HEK293T (cell line): Measurements from ENCODE around the gene CTSZ.

Source experiments
- CTCF ChIA-PET: fragments of 350-600 bp; formaldehyde crosslinking; extraction: SDS; loops from one replicate; lab custom pipeline; 2021; ENCODE audit warnings: antibody characterized with exemption, inconsistent platforms; lab: Yijun Ruan, JAX
- POLR2A ChIA-PET: fragments of 350-600 bp; formaldehyde crosslinking; extraction: SDS; loops from one replicate; lab custom pipeline; 2020; ENCODE audit warnings: antibody characterized with exemption, inconsistent platforms; lab: Yijun Ruan, JAX
- DNase-seq: peaks from one replicate; pipeline ENCODE4 v3.0.0; 2012; ENCODE audit warnings: mixed read lengths; ENCODE audit errors: extremely low spot score
- ARNT ChIP-seq: fragments of 450-650 bp; IDR thresholded peaks from 2 replicates; pipeline ENCODE4 v1.6.1; 2017; ENCODE audit warnings: mild to moderate bottlenecking
- BHLHE40 ChIP-seq: fragments of 450-650 bp; IDR thresholded peaks from 2 replicates; pipeline ENCODE4 v1.6.1; 2016; ENCODE audit warnings: mild to moderate bottlenecking, moderate library complexity, borderline replicate concordance
- CTBP1 ChIP-seq: fragments of 450-650 bp; IDR thresholded peaks from 2 replicates; pipeline ENCODE4 v1.6.1; 2016; ENCODE audit warnings: borderline replicate concordance
- ELF4 ChIP-seq: fragments of 450-650 bp; IDR thresholded peaks from 2 replicates; pipeline ENCODE4 v1.6.1; 2017; ENCODE audit warnings: antibody characterized with exemption
- FOXA1 ChIP-seq: fragments of 450-650 bp; IDR thresholded peaks from 2 replicates; pipeline ENCODE4 v1.6.1; 2016; ENCODE audit warnings: mild to moderate bottlenecking
- FOXK2 ChIP-seq: fragments of 450-650 bp; IDR thresholded peaks from 2 replicates; pipeline ENCODE4 v1.6.1; 2016; ENCODE audit warnings: mild to moderate bottlenecking
- FOXM1 ChIP-seq: fragments of 450-650 bp; IDR thresholded peaks from 2 replicates; pipeline ENCODE4 v1.6.1; 2017; ENCODE audit warnings: mild to moderate bottlenecking, borderline replicate concordance
- HDGF ChIP-seq: fragments of 450-650 bp; IDR thresholded peaks from 2 replicates; pipeline ENCODE4 v1.6.1; 2017; ENCODE audit warnings: antibody characterized with exemption, borderline replicate concordance
- L3MBTL2 ChIP-seq: fragments of 450-650 bp; conservative IDR thresholded peaks from 2 replicates; pipeline ENCODE4 v1.6.1; 2016; ENCODE audit warnings: mild to moderate bottlenecking
- LEF1 ChIP-seq: fragments of 450-650 bp; IDR thresholded peaks from 2 replicates; pipeline ENCODE4 v1.6.1; 2017; ENCODE audit warnings: mild to moderate bottlenecking, borderline replicate concordance
- NFRKB ChIP-seq: fragments of 450-650 bp; IDR thresholded peaks from 2 replicates; pipeline ENCODE4 v1.6.1; 2016; ENCODE audit warnings: mild to moderate bottlenecking, moderate library complexity
- SP1 ChIP-seq: fragments of 450-650 bp; IDR thresholded peaks from 2 replicates; pipeline ENCODE4 v1.6.1; 2017
- SUZ12 ChIP-seq: fragments of 450-650 bp; IDR thresholded peaks from 2 replicates; pipeline ENCODE4 v1.6.1; 2016; ENCODE audit warnings: mild to moderate bottlenecking
- TARDBP ChIP-seq: fragments of 450-650 bp; IDR thresholded peaks from 2 replicates; pipeline ENCODE4 v1.6.1; 2016
- ZNF384 ChIP-seq: fragments of 450-650 bp; IDR thresholded peaks from 2 replicates; pipeline ENCODE4 v1.6.1; 2016
- TF ChIP-seq, protein P1 (sequence below): fragments of 450-650 bp; IDR thresholded peaks from 2 replicates; pipeline ENCODE4 v1.6.1; 2016

Gene CTSZ

DNA sequence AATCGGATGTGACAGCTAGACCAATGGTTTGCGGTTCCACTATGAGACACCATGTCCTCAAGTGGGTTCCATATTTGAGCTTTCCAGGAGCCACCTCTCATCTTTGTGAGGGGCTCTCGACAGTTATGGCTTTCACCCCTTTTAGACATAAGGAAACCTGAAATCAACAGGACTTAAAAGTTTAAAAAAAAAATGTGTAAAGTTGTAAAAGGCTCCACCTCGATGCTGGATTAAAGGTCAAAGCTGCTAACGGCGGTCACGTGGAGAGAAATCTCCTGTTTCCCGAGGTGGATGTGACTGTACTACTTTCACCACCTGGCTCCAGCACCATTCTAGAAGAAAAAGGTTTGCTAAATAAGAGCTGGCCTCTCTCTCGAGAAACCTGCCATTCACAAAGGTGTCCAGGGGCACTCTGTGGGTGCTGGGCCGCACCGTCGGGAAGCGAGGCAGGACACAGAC lies 24.5 kb upstream of the CTSZ start:
- DNase-seq = no peak
- POLR2A ChIA-PET = interaction anchor here (1.2 to 3.5 kb wide), 13 partner anchors 8 to 190 kb away, joined by 3 to 29 read pairs (median 6); partner anchors contain the start of genes NELFCD and PRELID3B
- CTCF ChIA-PET = no interaction called here
- no peak for TF ChIP-seq FOXK2
- TF ChIP-seq L3MBTL2 = peak; percentile 39

DNA sequence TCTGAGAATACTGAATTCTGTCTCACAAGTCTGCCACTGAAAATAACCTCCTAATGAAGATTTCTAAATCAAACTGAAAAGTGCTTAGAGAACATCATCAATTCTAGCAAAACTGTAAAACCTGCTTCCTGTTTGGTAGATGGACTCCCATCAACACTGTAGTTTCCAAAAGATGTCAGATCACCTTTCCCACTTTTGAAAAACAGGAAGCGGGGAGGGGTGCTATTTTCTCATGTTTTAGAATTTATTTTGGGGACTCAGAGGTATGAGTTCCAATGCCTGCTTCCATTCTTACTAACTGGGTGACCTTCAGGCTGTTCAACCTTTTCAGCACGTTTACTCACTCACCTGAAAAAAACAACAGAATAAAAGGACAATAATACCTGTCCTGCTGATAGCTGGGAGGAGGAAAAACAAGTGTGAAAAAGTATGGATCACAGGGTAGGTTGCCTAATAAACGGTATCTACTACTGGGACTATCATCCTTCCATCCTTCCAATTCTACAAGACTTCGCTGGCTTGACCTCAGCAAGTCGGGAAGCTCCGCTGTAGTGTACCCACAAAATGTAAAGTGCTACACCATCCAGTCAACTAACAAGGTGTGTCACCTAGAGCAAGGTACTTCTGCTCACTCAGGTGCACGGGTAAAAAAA lies 24.0 kb upstream of the CTSZ start:
- no peak for TF ChIP-seq HDGF
- no peak for TF ChIP-seq LEF1
- TF ChIP-seq FOXK2 = no peak
- TF ChIP-seq TARDBP = no peak
- no peak for TF ChIP-seq L3MBTL2
- TF ChIP-seq, protein P1, sequence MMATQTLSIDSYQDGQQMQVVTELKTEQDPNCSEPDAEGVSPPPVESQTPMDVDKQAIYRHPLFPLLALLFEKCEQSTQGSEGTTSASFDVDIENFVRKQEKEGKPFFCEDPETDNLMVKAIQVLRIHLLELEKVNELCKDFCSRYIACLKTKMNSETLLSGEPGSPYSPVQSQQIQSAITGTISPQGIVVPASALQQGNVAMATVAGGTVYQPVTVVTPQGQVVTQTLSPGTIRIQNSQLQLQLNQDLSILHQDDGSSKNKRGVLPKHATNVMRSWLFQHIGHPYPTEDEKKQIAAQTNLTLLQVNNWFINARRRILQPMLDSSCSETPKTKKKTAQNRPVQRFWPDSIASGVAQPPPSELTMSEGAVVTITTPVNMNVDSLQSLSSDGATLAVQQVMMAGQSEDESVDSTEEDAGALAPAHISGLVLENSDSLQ = no peak
- TF ChIP-seq ZNF384 = no peak
- TF ChIP-seq SUZ12 = no peak
- TF ChIP-seq CTBP1 = no peak
- TF ChIP-seq FOXM1 = no peak
- TF ChIP-seq BHLHE40 = no peak
- no peak for TF ChIP-seq NFRKB
- TF ChIP-seq ELF4 = no peak
- TF ChIP-seq ARNT = no peak
- no peak for TF ChIP-seq FOXA1
- TF ChIP-seq SP1 = no peak
- CTCF ChIA-PET = no interaction called here
- no peak for DNase-seq
- POLR2A ChIA-PET = interaction anchor here (1.4 to 3.5 kb wide), 8 partner anchors 12 to 144 kb away, joined by 3 to 29 read pairs (median 6); partner anchors contain the start of genes NELFCD and PRELID3B

DNA sequence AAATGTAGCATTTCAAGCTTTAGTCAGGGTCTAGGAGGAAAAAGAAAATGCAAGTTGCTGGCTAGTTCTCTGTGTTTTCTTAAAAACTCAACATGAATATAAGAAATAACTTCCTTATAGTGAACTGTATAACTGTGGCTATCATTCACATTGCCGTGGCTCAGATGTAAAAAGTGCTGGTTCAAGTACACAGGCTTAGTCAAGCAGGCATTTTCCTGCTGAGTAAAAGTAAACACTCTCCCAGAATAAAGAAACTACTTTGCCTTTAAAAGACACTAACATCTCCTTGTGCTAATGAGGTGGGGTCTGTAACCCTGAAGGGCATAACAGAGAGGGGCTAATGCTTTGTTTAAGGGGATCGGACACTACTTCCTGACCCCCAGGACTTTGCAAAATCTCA lies 21.8 kb upstream of the CTSZ start:
- ChIA-PET CTCF (no interaction called here), POLR2A (no interaction called here)
- no peak for DNase-seq
- TF ChIP-seq FOXM1 (no peak), ARNT (no peak), L3MBTL2 (no peak), BHLHE40 (no peak), ZNF384 (no peak), HDGF (no peak), FOXA1 (no peak), FOXK2 (no peak), SP1 (no peak), TARDBP (no peak), LEF1 (no peak), ELF4 (no peak), CTBP1 (no peak)

DNA sequence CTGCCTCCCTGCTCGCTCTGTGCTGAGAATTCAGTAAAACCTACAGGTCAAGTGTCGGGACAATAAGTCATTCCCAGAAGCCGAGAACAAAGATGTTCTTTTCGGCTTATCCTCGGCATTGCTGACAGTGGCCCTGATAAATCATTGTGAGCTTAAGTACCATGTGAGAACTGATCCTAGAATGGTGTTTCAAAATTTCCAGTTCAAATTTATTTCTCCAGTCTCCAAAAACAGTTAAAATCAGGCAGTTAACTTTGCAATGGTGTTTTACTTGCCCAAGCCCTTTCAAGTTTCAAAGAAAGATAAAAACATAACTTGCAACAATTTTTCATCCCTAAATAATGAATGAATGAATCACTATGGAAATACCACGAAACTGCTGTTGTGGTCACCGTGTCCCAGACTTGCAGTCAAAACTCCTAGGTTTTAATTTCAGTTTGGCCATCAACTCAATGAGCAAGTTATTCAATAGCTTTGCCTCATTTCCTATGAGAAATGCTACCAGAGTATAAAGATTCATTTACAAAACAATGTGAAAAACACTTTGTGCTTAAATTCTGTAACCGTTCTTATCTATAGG lies 20.8 kb upstream of the CTSZ start:
- no peak for DNase-seq
- ChIA-PET POLR2A (no interaction called here), CTCF (no interaction called here)
- TF ChIP-seq ZNF384 (no peak), FOXA1 (no peak), FOXM1 (no peak), NFRKB (no peak), SP1 (no peak), HDGF (no peak), CTBP1 (no peak), SUZ12 (no peak), FOXK2 (no peak), TARDBP (no peak), ARNT (no peak), L3MBTL2 (no peak), BHLHE40 (no peak), ELF4 (no peak), LEF1 (no peak)
- TF ChIP-seq, protein P1 = no peak

DNA sequence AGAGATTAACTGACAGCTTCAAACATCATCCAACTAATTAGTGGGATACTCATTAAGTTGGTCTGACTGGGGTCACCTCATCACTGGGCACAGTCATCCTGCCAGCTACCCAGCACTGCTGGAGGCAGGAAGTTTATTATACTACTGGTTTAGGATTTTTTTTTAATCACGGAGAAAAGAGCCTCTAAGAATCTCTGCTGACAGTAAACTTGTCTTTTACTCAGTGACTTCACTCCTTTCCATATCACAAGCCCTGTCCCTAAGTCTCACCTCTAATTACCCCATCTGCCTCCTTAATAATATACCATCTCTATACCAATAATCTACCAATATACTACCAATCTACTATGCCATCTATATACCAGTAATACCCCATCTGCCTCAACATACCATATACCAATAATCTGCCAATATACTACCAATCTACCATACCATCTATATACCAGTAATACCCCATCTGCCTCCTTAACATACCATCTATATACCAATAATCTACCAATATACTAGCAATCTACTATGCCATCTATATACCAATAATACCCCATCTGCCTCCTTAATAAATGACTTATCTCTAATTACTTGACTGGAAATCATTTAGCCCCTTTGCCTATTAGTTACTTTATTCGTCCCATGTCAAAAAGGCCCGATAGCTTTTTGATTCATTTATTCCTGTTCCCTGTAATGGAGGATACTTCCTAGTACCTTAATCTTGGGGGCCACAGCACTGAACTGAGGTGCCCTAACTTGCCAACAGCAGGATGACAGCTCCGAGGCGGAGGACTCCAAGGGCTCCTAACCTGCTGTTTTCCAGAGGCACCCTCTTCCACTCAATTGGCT lies 20.1 kb upstream of the CTSZ start:
- ChIA-PET CTCF (no interaction called here), POLR2A (no interaction called here)
- TF ChIP-seq SP1 = no peak
- TF ChIP-seq LEF1 = no peak
- TF ChIP-seq NFRKB = no peak
- no peak for TF ChIP-seq CTBP1
- no peak for TF ChIP-seq ARNT
- no peak for TF ChIP-seq HDGF
- no peak for TF ChIP-seq FOXK2
- TF ChIP-seq L3MBTL2 = no peak
- TF ChIP-seq FOXA1 = no peak
- no peak for TF ChIP-seq BHLHE40
- no peak for TF ChIP-seq FOXM1
- no peak for TF ChIP-seq ELF4
- TF ChIP-seq, protein P1 = no peak
- no peak for TF ChIP-seq SUZ12
- TF ChIP-seq ZNF384 = no peak
- no peak for TF ChIP-seq TARDBP

More for the DNA sequence above, 20.1 kb upstream of the CTSZ start:
- DNase-seq = no peak
